ENCODE data around the gene MYB.
"Not testable (repeated sequence)": the region's sequence is repeated elsewhere in the genome, so short reads cannot be mapped to it uniquely, and the experiment has no call there.

Gene MYB

DNA sequence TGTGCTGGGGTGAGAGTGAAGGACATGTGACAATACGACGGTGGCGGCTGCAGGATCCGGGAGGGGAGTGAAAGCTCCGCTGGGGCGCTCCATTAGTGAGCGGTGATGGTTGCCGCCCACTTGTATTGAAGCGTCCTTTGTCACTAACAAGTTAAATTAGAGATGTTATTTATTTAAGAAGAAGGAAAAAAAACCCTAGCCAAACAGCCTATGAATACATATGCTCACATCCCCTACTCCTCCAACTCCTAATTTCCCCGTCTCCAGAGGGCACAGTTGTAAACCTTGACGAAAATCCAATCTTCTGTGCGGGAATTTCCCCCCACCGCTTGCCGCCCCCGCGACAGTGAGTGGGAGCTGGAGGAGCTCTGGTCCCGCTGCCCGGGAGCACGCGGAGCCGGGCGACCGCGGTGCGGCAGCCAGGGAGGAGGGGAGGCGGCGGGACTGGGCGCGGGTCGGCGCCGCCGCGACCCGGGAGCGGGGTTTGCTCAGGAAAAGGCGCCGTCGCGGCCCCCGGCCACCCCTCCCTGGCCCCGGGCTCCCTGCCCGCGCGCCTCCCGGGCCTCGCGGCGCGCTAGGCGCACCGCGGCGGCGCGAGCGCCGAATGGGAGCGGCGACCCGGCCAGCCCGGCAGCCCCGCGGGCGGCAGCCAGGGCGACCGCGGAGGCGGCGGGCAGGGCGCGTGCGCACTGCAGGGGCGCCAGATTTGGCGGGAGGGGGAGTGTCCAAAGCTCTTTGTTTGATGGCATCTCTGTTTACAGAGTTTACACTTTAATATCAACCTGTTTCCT, at the start of gene MYB:
TSS of gene MYB (plus strand) at position 767 of the 791 bp plus-strand sequence. CDS start 206 bp downstream, outside the sequence.
- ATAC-seq (replicated peaks) (peak; percentile 51 to 53), DNase-seq (peak; percentile 74)
- peak within 1 kb of the TSS; percentile 95 for H3K27ac Mint-ChIP-seq
- peaks cover 0 to 7% of the 10 kb centered on the region in 2 donors for H3K36me3 Mint-ChIP-seq
- H3K4me3 Mint-ChIP-seq = peak within 1 kb of the TSS; percentile 86 to 92
- H3K9me3 Mint-ChIP-seq = no peaks in the 10 kb centered on the region
- peaks cover 18 to 36% of the 10 kb centered on the region in 2 donors for H3K4me1 Mint-ChIP-seq
- H3K27me3 Mint-ChIP-seq = peaks cover 0 to 2% of the 10 kb centered on the region in 2 donors

DNA sequence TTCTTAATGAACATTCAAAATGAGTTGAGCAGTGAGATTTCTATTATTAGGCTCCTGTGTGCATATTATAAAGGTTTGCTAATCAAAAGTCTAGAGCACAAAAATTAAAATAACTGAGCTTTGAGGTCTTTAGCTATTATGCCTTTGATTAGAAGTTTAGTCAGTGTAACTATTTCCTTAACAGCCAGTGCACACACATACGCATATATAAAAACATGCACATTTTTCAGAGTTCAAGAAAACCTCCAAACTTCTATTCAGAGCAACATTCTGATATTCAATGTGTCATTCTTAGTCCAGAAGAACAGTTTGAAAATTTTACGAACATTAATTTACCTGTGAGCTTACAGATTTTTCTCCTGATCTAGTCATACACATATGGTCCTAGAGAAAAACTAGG, 48.3 kb upstream of the MYB start:
- H3K27ac Mint-ChIP-seq = no peak overlapping the region
- no peak overlapping the region for H3K4me3 Mint-ChIP-seq
- peaks cover 17 to 29% of the 10 kb centered on the region in 2 donors for H3K4me1 Mint-ChIP-seq
- no peaks in the 10 kb centered on the region for H3K9me3 Mint-ChIP-seq
- H3K27me3 Mint-ChIP-seq = no peaks in the 10 kb centered on the region
- ATAC-seq (replicated peaks) (no peak), DNase-seq (no peak)
- no peaks in the 10 kb centered on the region for H3K36me3 Mint-ChIP-seq

DNA sequence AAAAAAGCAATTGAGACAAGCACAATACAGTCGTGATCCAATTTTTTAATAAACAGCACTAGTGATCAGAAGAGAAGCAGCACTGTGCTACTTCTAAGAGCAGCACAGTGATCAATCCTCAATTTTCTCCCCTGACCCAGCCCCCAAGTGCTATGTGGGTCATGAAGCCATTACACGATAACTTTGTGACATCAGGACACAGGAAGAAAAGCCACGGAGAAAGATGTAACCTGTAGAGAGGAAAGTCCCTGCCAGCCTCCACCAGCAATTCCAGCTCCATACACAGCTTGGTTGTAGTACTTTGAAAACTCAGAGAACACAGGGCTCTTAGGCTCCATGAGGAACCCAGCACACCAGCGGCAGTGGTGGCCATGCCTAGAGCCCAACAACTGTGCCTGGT, 45.3 kb upstream of the MYB start:
- Mint-ChIP-seq H3K36me3 (no peaks in the 10 kb centered on the region), H3K9me3 (no peaks in the 10 kb centered on the region), H3K4me1 (peaks cover 7 to 12% of the 10 kb centered on the region in 2 donors), H3K27ac (no peak overlapping the region), H3K27me3 (no peaks in the 10 kb centered on the region), H3K4me3 (no peak overlapping the region)
- ATAC-seq (replicated peaks) (no peak), DNase-seq (no peak)

DNA sequence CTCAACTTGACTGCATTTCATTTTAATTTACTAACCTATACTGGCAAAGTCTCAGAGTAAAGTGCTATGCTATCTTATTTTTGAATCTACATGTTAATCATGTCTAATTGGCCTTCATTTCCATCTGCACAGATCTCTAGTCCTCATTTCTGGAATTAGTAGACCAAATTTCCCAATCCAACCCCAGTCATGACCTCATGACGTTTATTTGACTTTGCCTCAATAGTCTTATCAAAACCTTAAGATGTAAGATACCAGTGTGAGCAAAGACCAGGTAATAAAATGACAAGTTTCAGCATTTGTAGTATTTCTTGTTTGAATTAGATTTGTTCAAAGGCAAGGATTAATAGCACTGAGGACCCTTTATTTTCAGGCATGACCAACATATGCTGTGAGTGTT, 43.3 kb upstream of the MYB start:
- no peak for DNase-seq
- H3K4me1 Mint-ChIP-seq = peaks cover 14 to 30% of the 10 kb centered on the region in 2 donors
- no peaks in the 10 kb centered on the region for H3K9me3 Mint-ChIP-seq
- no peak for ATAC-seq (replicated peaks)
- H3K36me3 Mint-ChIP-seq = no peaks in the 10 kb centered on the region
- H3K27ac Mint-ChIP-seq = no peak overlapping the region
- H3K4me3 Mint-ChIP-seq = no peak overlapping the region
- no peaks in the 10 kb centered on the region for H3K27me3 Mint-ChIP-seq

DNA sequence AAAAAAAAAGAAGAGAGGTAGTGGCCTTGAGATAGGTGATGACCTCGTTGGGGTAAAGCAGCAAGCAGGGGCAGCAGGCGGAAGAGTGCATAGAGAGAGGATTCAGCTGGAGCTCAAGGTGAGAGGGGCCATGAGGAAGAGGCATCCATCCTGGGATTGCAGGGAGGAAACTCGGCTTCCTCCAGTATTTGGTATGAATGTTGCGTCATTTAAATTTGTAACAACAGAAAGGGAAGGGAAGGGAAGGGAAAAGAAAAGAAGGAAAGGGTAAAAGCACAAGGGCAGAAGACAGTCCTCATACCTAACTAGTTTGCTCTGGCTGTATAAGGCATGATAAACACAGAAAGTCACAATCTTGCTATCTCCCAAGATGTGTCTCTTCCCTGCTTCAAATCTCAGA, 39.9 kb upstream of the MYB start:
- Mint-ChIP-seq H3K27me3 (no peaks in the 10 kb centered on the region), H3K4me1 (peaks cover 24 to 45% of the 10 kb centered on the region in 2 donors), H3K27ac (peak overlapping the region; percentile 87), H3K4me3 (no peak overlapping the region), H3K36me3 (no peaks in the 10 kb centered on the region), H3K9me3 (no peaks in the 10 kb centered on the region)
- ATAC-seq (replicated peaks) (no peak), DNase-seq (no peak)

DNA sequence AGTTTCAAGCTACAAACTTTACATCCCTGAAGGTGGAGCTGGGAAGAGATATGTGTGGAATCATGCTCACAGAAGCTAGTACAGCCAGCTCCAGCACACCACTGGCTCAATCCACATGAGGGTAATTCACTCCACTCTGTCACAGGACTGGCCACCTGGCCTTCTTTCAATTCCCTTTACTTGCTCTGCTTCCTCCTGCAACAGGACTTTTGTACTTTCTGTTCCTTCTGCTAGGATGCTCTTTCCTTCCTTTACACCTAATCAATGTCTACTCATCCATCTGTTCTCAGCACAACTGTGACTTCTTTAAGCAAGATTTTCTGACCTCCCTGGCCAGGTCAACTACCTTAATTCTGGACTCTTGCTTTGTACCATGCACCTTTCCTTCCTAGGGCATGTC, 39.4 kb upstream of the MYB start:
- H3K4me3 Mint-ChIP-seq = no peak overlapping the region
- H3K36me3 Mint-ChIP-seq = no peaks in the 10 kb centered on the region
- ATAC-seq (replicated peaks) = peak; percentile 85
- peak; percentile 5 for DNase-seq
- no peak overlapping the region for H3K27ac Mint-ChIP-seq
- no peaks in the 10 kb centered on the region for H3K27me3 Mint-ChIP-seq
- H3K9me3 Mint-ChIP-seq = no peaks in the 10 kb centered on the region
- peaks cover 24 to 47% of the 10 kb centered on the region in 2 donors for H3K4me1 Mint-ChIP-seq

DNA sequence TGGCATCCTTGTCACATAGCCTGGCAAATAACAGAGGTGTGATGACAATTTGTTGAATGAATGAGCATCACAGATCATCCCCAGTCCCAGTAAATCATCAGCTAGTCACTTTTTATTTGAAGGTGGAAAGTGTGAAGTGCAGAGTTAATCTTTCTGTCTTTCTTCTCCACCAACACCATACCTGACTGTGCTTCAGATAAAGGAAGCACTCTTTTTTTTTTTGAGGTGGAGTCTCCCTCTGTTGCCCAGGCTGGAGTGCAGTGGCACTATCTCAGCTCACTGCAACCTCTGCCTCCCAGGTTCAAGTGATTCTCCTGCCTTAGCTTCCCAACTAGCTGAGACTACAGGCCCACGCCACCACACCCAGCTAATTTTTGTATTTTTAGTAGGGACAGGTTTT, 38.9 kb upstream of the MYB start:
- H3K4me3 Mint-ChIP-seq; DNase-seq; H3K36me3 Mint-ChIP-seq; H3K27ac Mint-ChIP-seq; H3K9me3 Mint-ChIP-seq; H3K27me3 Mint-ChIP-seq; ATAC-seq (replicated peaks): not testable (repeated sequence)
- peaks cover 25 to 47% of the 10 kb centered on the region in 2 donors for H3K4me1 Mint-ChIP-seq

DNA sequence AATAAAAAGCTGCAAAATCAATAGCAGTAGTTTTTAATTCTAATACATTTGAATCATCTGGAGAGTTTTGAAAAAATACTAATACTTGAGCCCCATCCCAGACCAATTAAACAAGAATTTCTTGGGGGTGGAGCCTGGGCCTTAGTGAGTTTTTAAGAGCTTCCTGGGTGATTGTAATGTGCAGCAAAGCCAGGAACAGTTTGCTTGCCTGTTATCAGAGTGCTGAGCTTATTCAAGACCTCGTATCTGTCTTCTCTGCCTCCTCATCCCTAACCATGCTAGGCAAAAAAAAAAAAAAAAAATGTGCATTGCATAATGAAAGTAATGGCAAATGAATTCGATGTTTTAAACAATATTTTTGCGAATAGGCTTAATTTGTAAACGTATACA, 36.4 kb upstream of the MYB start:
- Mint-ChIP-seq H3K27ac (no peak overlapping the region), H3K9me3 (no peaks in the 10 kb centered on the region), H3K27me3 (no peaks in the 10 kb centered on the region), H3K4me1 (peaks cover 33 to 47% of the 10 kb centered on the region in 2 donors), H3K36me3 (no peaks in the 10 kb centered on the region), H3K4me3 (no peak overlapping the region)
- DNase-seq (no peak), ATAC-seq (replicated peaks) (no peak)

DNA sequence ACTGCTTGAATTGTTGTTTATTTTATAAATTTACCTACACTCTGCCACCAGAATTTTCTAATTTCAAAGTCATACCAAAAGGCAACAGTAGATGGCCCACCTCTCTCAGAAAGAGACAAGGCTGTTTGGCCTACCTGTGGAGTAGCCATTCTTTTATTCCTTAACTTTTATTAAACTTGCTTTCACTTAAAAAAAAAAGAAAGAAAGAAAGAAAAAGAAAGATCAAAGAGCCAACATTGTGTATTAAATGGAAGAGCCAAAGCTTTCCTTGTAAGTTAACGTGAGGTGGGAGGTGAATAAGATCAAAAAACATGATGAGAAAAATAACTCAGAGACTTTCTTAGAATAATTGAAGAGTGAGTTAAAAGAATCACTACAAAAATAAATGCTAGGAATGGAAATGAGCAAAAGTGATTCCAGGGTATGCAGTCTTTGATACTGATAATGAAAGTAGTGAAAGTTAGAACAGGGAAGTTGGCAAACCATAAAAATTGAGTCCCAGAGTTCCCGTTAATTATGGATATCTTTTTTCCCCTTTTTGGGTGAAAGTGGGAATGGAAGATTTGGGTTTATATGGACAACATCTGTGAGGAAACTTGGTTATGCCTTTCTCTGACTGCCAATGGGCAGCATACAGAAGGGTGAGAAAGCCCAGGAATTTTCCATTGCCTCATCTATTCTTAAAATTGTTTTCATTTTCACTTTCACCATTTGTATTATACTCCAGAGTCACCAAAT, 35.9 kb upstream of the MYB start:
- Mint-ChIP-seq H3K9me3 (no peaks in the 10 kb centered on the region), H3K36me3 (no peaks in the 10 kb centered on the region), H3K27ac (peak overlapping the region; percentile 73), H3K4me1 (peaks cover 33 to 47% of the 10 kb centered on the region in 2 donors), H3K4me3 (peak overlapping the region; percentile 28 to 62), H3K27me3 (no peaks in the 10 kb centered on the region)
- ATAC-seq (replicated peaks) (peak; percentile 35 to 38), DNase-seq (no peak)

DNA sequence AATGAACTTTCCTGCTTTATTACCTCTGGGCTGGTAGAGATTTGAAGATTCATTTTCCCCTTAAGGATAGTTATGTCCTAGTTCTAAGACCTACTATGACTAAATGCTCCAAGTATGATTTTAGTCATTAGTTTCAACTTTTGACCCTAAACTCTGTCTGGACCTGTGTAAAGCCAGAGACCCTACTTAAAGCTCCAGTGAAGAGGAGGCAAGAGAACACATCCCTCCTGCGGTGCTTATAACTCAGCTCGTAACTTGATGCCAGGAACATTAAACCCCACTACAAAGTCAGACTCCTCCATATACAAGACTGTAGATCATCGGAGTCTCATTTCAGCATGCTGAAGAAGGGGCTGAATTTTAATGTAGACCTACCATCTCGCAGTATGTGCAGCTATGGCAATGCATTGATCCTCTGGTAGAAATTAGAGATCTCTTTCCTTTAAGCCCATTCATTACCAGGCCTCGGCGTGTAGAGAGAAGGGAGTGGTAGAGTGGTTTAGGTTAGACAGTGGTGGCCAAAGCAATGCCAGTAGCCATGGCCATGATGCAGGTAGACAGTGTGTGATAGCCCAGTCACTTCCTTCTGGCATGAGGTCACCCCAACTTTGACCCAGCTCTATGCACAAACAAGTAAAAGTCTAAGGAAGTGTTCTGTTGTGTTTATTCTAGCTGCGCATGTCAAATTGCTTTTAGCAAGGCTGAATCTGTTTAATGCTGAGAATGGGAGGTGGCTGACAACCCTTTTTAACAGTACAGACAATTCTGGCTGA, 34.8 kb upstream of the MYB start:
- Mint-ChIP-seq H3K4me3 (no peak overlapping the region), H3K4me1 (peaks cover 28 to 37% of the 10 kb centered on the region in 2 donors), H3K36me3 (peaks cover 0 to 3% of the 10 kb centered on the region in 2 donors), H3K27ac (no peak overlapping the region), H3K9me3 (no peaks in the 10 kb centered on the region), H3K27me3 (no peaks in the 10 kb centered on the region)
- DNase-seq (no peak), ATAC-seq (replicated peaks) (no peak)

DNA sequence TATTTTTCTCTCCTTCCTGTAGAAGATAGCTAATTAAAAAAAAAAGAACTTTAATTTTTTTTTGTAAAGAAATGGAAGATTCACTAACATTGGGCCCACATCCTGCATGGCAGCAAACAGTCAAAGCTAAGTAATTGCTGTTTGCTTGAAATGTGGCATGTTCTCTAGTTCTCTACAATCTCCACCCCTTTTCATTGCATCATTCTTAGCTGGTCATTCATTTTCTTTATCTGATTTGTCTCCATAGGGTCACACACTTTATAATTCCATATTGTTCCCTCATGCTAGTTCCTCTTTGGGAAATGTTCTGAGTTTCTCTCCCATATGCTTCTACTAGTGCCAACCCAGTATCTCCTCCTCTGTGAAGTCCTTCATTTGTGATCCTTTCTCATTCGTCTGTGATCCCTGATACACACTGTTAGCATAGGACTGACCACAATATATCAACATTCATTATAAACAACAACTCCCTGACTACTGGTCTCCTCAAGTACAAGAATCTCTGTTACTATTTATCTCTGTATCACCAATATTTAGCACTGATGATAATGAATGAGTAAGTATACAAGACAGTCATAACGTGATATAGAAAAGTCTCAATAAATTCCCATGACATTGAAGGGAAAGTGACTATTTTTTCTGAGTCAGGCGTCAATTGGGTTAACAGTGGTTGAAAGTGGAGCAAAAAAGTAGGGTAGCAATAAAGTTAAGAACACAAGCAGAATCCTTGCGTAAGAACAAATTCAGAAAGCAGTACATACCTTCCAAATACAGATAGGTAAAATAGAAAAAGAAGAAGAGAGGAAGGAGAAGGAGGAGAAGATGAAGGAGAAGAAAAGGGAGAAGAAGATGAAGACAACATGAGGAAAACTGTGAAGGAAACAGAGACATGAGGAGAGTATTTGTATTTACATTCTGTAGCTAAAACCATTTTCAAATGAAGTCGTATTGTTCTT, 33.2 kb upstream of the MYB start:
- Mint-ChIP-seq H3K27me3 (no peaks in the 10 kb centered on the region), H3K27ac (no peak overlapping the region), H3K9me3 (no peaks in the 10 kb centered on the region), H3K4me1 (peaks cover 20 to 24% of the 10 kb centered on the region in 2 donors), H3K4me3 (no peak overlapping the region), H3K36me3 (peaks cover 0 to 3% of the 10 kb centered on the region in 2 donors)
- ATAC-seq (replicated peaks) = no peak
- no peak for DNase-seq

DNA sequence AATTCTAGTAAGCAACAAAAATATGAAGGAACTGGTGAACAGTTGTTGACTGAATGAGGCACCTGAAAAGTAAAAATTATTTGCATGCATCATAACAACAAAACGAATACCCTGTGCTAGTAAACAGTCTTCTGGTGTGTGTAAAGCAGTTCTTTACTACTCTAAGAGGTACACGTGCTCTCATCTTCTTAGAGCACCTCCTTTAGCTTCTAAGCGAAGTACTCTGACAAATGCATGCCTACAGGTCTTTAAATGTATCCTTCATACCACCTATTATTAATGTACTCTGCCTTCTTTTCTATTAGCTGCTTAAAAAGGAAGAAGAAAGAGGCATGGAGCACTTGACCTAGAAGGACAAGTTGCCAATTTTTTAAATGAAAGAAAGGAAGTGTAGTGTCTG, 32.2 kb upstream of the MYB start:
- Mint-ChIP-seq H3K4me3 (no peak overlapping the region), H3K27ac (no peak overlapping the region), H3K36me3 (peaks cover 0 to 3% of the 10 kb centered on the region in 2 donors), H3K4me1 (peaks cover 17 to 18% of the 10 kb centered on the region in 2 donors), H3K27me3 (no peaks in the 10 kb centered on the region), H3K9me3 (no peaks in the 10 kb centered on the region)
- ATAC-seq (replicated peaks) (no peak), DNase-seq (no peak)

DNA sequence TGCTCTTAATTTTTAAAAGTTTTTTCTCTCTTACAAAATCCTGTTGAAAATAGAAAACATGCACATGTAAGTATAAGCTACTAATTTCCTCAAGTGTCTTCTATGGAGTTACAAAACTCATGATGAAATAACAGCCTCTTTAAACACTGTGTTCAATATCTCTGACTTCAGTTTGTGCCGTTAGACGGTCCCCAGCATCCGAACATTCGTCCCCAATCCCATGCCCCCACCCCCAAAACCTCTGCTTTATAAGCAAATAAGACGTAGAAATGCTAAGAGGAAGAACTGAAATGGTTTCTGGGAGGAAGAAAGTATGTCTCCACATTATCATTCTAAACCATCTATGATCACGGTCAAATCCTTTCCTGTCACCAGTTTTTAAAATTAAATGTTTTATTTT, 31.7 kb upstream of the MYB start:
- Mint-ChIP-seq H3K4me1 (peaks cover 17 to 18% of the 10 kb centered on the region in 2 donors), H3K27me3 (no peaks in the 10 kb centered on the region), H3K36me3 (peaks cover 0 to 3% of the 10 kb centered on the region in 2 donors), H3K9me3 (no peaks in the 10 kb centered on the region), H3K27ac (no peak overlapping the region), H3K4me3 (no peak overlapping the region)
- no peak for ATAC-seq (replicated peaks)
- DNase-seq = no peak
